A673 (cell line): ENCODE measurements around the gene ADAM12. TPM values are rescaled to one million over a fixed set of nuclear protein-coding genes. Genes with fewer than 3 reads are reported as not detected.

Experiments used
- BruUV-seq: library from RNA; stranded (reverse); fragments of 400-500 nt; replicated peaks from 2 replicates; lab custom pipeline; 2021; lab: Mats Ljungman, UMichigan
- CTCF ChIA-PET: fragments of 300-600 bp; sonication (Branson Sonifier 250); formaldehyde crosslinking; loops from one replicate; lab custom pipeline; 2022; ENCODE audit warnings: antibody characterized with exemption; lab: Charles Lee
- POLR2A ChIA-PET: fragments of 300-600 bp; sonication (Branson Sonifier 250); formaldehyde crosslinking; loops from one replicate; lab custom pipeline; 2022; ENCODE audit warnings: antibody characterized with exemption; ENCODE audit not compliant: low non-redundant PET; lab: Charles Lee
- DNase-seq: peaks from one replicate; pipeline ENCODE4 v3.0.0-alpha.2; 2015; ENCODE audit warnings: low spot score
- H3K27ac ChIP-seq: fragments of 200-600 bp; sonication (generic); 2 replicates; pipeline ENCODE4 v1.5.1; 2016; ENCODE audit warnings: mixed run types, low read depth, mild to moderate bottlenecking, mixed read lengths, antibody characterized with exemption, low read length; ENCODE audit not compliant: poor library complexity, severe bottlenecking
- H3K27me3 ChIP-seq: fragments of 200-600 bp; sonication (generic); replicated peaks from 2 replicates; pipeline ENCODE4 v1.6.1; 2017; ENCODE audit warnings: mixed run types, low read depth, mild to moderate bottlenecking, mixed read lengths, antibody characterized with exemption, low read length; ENCODE audit not compliant: insufficient read depth, poor library complexity
- H3K36me3 ChIP-seq: fragments of 200-600 bp; sonication (generic); 2 replicates; pipeline ENCODE4 v1.6.1; 2016; ENCODE audit warnings: mixed run types, mild to moderate bottlenecking, mixed read lengths, antibody characterized with exemption, low read length; ENCODE audit not compliant: insufficient read depth, poor library complexity, severe bottlenecking
- H3K4me1 ChIP-seq: fragments of 200-600 bp; sonication (generic); 2 replicates; pipeline ENCODE4 v1.6.1; 2017; ENCODE audit warnings: mixed run types, mild to moderate bottlenecking, mixed read lengths, antibody characterized with exemption, low read length; ENCODE audit not compliant: insufficient read depth, poor library complexity, severe bottlenecking
- H3K4me3 ChIP-seq: fragments of 200-600 bp; sonication (generic); 2 replicates; pipeline ENCODE4 v1.5.1; 2016; ENCODE audit warnings: low read depth, mixed run types, mild to moderate bottlenecking, mixed read lengths, low read length; ENCODE audit not compliant: poor library complexity, severe bottlenecking
- H3K9me3 ChIP-seq: fragments of 200-600 bp; sonication (generic); 2 replicates; pipeline ENCODE4 v1.6.1; 2016; ENCODE audit warnings: mixed run types, low read depth, mild to moderate bottlenecking, mixed read lengths, antibody characterized with exemption, low read length; ENCODE audit not compliant: poor library complexity, severe bottlenecking
- CTCF ChIP-seq: fragments of 300-800, 200-600 bp; sonication (generic); conservative IDR thresholded peaks from 2 replicates; pipeline ENCODE4 v1.5.1; 2017; ENCODE audit warnings: low read depth, mild to moderate bottlenecking, antibody characterized with exemption, low read length, moderate library complexity, mixed read lengths
- EZH2 ChIP-seq: fragments of 200-600 bp; sonication (generic); IDR thresholded peaks from 2 replicates; pipeline ENCODE4 v1.6.1; 2017; ENCODE audit warnings: borderline replicate concordance, low read depth, mild to moderate bottlenecking, mixed read lengths, antibody characterized with exemption, low read length; ENCODE audit not compliant: poor library complexity, severe bottlenecking
- intact Hi-C: fragments of 100-400 bp; cut with micrococcal nuclease; formaldehyde crosslinking; loops from one replicate; pipeline ENCODE4 v1.10.0; 2022; ENCODE audit not compliant: unreplicated experiment
- total RNA-seq: library from RNA; stranded (reverse); gene quantifications from 2 replicates; pipeline ENCODE4 v1.2.3, GENCODE V29; 2021

The ADAM12 gene
- total RNA-seq, 1 experiment from 2014 or later = 0.17 TPM

GRCh38 chr10:126221874-126222273 is 166.4 kb downstream of the ADAM12 start:
- no TSS peak for BruUV-seq
- intact Hi-C loops = no loop called here
- no peak for DNase-seq
- no peak overlapping the region for H3K4me3 ChIP-seq
- no peaks in the 10 kb centered on the region for H3K36me3 ChIP-seq
- H3K9me3 ChIP-seq = no peaks in the 10 kb centered on the region
- ChIA-PET POLR2A (no interaction called here), CTCF (no interaction called here)
- no peak overlapping the region for H3K27ac ChIP-seq
- no peaks in the 10 kb centered on the region for H3K27me3 ChIP-seq
- TF ChIP-seq EZH2 (no peak), CTCF (no peak)
- no peaks in the 10 kb centered on the region for H3K4me1 ChIP-seq

- Histone ChIP-seq H3K27me3 (no peaks in the 10 kb centered on the region), H3K9me3 (no peaks in the 10 kb centered on the region), H3K36me3 (no peaks in the 10 kb centered on the region), H3K4me3 (no peak overlapping the region), H3K4me1 (no peaks in the 10 kb centered on the region), H3K27ac (no peak overlapping the region)
- no TSS peak for BruUV-seq
- TF ChIP-seq CTCF = no peak
- no peak for TF ChIP-seq EZH2
- ChIA-PET CTCF (no interaction called here), POLR2A (no interaction called here)
- DNase-seq = no peak
- intact Hi-C loops = no loop called here
Observed at GRCh38 chr10:126218778-126219649, 169.3 kb downstream of the ADAM12 start.

- Histone ChIP-seq H3K4me1 (no peaks in the 10 kb centered on the region), H3K4me3 (no peak overlapping the region), H3K27ac (no peak overlapping the region), H3K36me3 (no peaks in the 10 kb centered on the region), H3K27me3 (no peaks in the 10 kb centered on the region), H3K9me3 (no peaks in the 10 kb centered on the region)
- no peak for DNase-seq
- POLR2A ChIA-PET = no interaction called here
- TF ChIP-seq EZH2 (no peak), CTCF (no peak)
- intact Hi-C loops = no loop called here
- CTCF ChIA-PET = no interaction called here
- BruUV-seq = no TSS peak
Observed at GRCh38 chr10:126218174-126218573, 170.1 kb downstream of the ADAM12 start.
